SK-N-SH (cell line): ENCODE data around the gene RPS6KA5. TPM values are rescaled to one million over a fixed set of nuclear protein-coding genes. Genes with fewer than 3 reads are reported as not detected.

Experiments used
- CTCF ChIA-PET: fragments of 300-600, 350-600 bp; formaldehyde crosslinking; extraction: SDS; loops from one replicate; lab custom pipeline; 2021; lab: Yijun Ruan, JAX
- POLR2A ChIA-PET: fragments of 350-600 bp; sonication (Branson Sonifier 250); formaldehyde crosslinking; extraction: SDS; loops from one replicate; lab custom pipeline; 2020; ENCODE audit warnings: antibody characterized with exemption, inconsistent platforms; lab: Yijun Ruan, JAX
- DNase-seq: peaks from one replicate; pipeline ENCODE4 v3.0.0; 2012
- H2AFZ ChIP-seq: fragments of 200-600 bp; sonication (generic); 2 replicates; pipeline ENCODE4 v1.8.1; 2016; ENCODE audit warnings: antibody characterized with exemption, mild to moderate bottlenecking, low read depth
- H3F3A ChIP-seq: fragments of 200-600 bp; sonication (generic); replicated peaks from 2 replicates; pipeline ENCODE3; 2016; ENCODE audit warnings: antibody characterized with exemption, mild to moderate bottlenecking; ENCODE audit not compliant: insufficient read depth
- H3K27ac ChIP-seq, 2 experiments: fragments of 200-500 bp in 1 of 2; fragments of 200-600 bp in 1 of 2; sonication (Bioruptor generic) in 1 of 2; sonication (generic), shearing (Covaris generic) in 1 of 2; 2 replicates each; pipeline versions ENCODE4 v1.5.1 to v1.6.1; 2014 to 2016; ENCODE audit warnings: low read depth in 2 of 2, inconsistent platforms in 1 of 2, low read length in 1 of 2, mild to moderate bottlenecking in 1 of 2, mixed read lengths in 1 of 2
- H3K27me3 ChIP-seq: fragments of 200-600 bp; sonication (generic), shearing (Covaris generic); 2 replicates; pipeline ENCODE4 v1.6.1; 2016; ENCODE audit warnings: mixed run types; ENCODE audit not compliant: insufficient read depth
- H3K36me3 ChIP-seq, 2 experiments: fragments of 200-500 bp in 1 of 2; fragments of 200-600 bp in 1 of 2; sonication (Bioruptor generic) in 1 of 2; sonication (generic) in 1 of 2; replicated peaks in 1 of 2; 2 replicates each; pipeline versions ENCODE3 to v1.5.1; 2014 to 2016; ENCODE audit warnings: low read length in 1 of 2, mild to moderate bottlenecking in 1 of 2; ENCODE audit not compliant: insufficient read depth in 2 of 2, control insufficient read depth in 1 of 2
- H3K4me1 ChIP-seq, 2 experiments: fragments of 200-500 bp in 1 of 2; fragments of 200-600 bp in 1 of 2; sonication (Bioruptor generic) in 1 of 2; sonication (generic), shearing (Covaris generic) in 1 of 2; 2 replicates each; pipeline versions ENCODE4 v1.5.1 to v1.6.1; 2014 to 2016; ENCODE audit warnings: low read depth in 1 of 2, low read length in 1 of 2, mixed run types in 1 of 2; ENCODE audit not compliant: insufficient read depth in 2 of 2, control insufficient read depth in 1 of 2
- H3K4me2 ChIP-seq: fragments of 200-600 bp; sonication (generic), shearing (Covaris generic); 2 replicates; pipeline ENCODE4 v1.6.1; 2017; ENCODE audit warnings: mixed run types
- H3K4me3 ChIP-seq, 2 experiments: fragments of 200-500 bp in 1 of 2; fragments of 200-600 bp in 1 of 2; sonication (Bioruptor generic) in 1 of 2; sonication (generic), shearing (Covaris generic) in 1 of 2; 2 replicates each; pipeline versions ENCODE4 v1.5.1 to v1.8.1; 2014 to 2016; ENCODE audit warnings: low read depth in 2 of 2, inconsistent platforms in 1 of 2, low read length in 1 of 2, mild to moderate bottlenecking in 1 of 2, mixed read lengths in 1 of 2, moderate library complexity in 1 of 2
- H3K79me2 ChIP-seq: fragments of 200-600 bp; sonication (generic); 2 replicates; pipeline ENCODE4 v1.8.1; 2017; ENCODE audit warnings: mild to moderate bottlenecking; ENCODE audit not compliant: insufficient read depth
- H3K9ac ChIP-seq: fragments of 200-600 bp; sonication (generic); 2 replicates; pipeline ENCODE4 v1.6.1; 2017; ENCODE audit warnings: mixed run types
- H3K9me2 ChIP-seq: fragments of 200-600 bp; sonication (generic); 2 replicates; pipeline ENCODE4 v1.6.1; 2017; ENCODE audit warnings: mixed run types
- H3K9me3 ChIP-seq: fragments of 200-600 bp; sonication (generic); 2 replicates; pipeline ENCODE4 v1.6.1; 2017; ENCODE audit warnings: mixed run types, mild to moderate bottlenecking, moderate library complexity
- H4K20me1 ChIP-seq: fragments of 200-600 bp; sonication (generic); 2 replicates; pipeline ENCODE4 v1.6.1; 2017; ENCODE audit warnings: mild to moderate bottlenecking, mixed run types; ENCODE audit not compliant: insufficient read depth
- ELF1 ChIP-seq: IDR thresholded peaks from 2 replicates; pipeline ENCODE4 v1.4.0; 2012
- EP300 ChIP-seq, 2 experiments: IDR thresholded peaks; 2 replicates each; pipeline versions ENCODE4 v1.4.0 to v1.6.1; 2012; ENCODE audit warnings: borderline replicate concordance in 1 of 2, low read depth in 1 of 2, low read length in 1 of 2
- FOXJ3 ChIP-seq: sonication (generic); formaldehyde crosslinking; IDR thresholded peaks from 2 replicates; pipeline ENCODE4 v1.5.1; 2020; ENCODE audit warnings: mild to moderate bottlenecking, missing genetic modification reagents
- GATA2 ChIP-seq: sonication (generic); formaldehyde crosslinking; IDR thresholded peaks from 2 replicates; pipeline ENCODE4 v1.5.0; 2020; ENCODE audit warnings: mild to moderate bottlenecking, missing genetic modification reagents
- IRF3 ChIP-seq: fragments of 150-350 bp; IDR thresholded peaks from 2 replicates; pipeline ENCODE4 v1.6.1; 2016; ENCODE audit warnings: mild to moderate bottlenecking, low read depth, low read length
- JUND ChIP-seq: IDR thresholded peaks from 2 replicates; pipeline ENCODE4 v1.4.0; 2012
- MEF2A ChIP-seq: IDR thresholded peaks from 2 replicates; pipeline ENCODE4 v1.4.0; 2012; ENCODE audit warnings: low read depth, borderline replicate concordance
- MXI1 ChIP-seq: IDR thresholded peaks from 2 replicates; pipeline ENCODE4 v1.6.1; 2012; ENCODE audit warnings: mild to moderate bottlenecking, low read depth, low read length, improper control_type of control experiment
- NFIC ChIP-seq: IDR thresholded peaks from 2 replicates; pipeline ENCODE4 v1.4.0; 2012; ENCODE audit warnings: borderline replicate concordance
- PBX3 ChIP-seq: IDR thresholded peaks from 2 replicates; pipeline ENCODE4; 2012
- RCOR1 ChIP-seq: fragments of 150-350 bp; IDR thresholded peaks from 2 replicates; pipeline ENCODE4 v1.6.1; 2017; ENCODE audit warnings: antibody characterized with exemption, low read length
- RFX5 ChIP-seq: IDR thresholded peaks from 2 replicates; pipeline ENCODE4 v1.6.1; 2012; ENCODE audit warnings: mild to moderate bottlenecking, improper control_type of control experiment, low read length
- SIN3A ChIP-seq: IDR thresholded peaks from 2 replicates; pipeline ENCODE4 v1.6.1; 2012; ENCODE audit warnings: low read depth, mild to moderate bottlenecking, low read length, moderate library complexity, borderline replicate concordance
- USF2 ChIP-seq: fragments of 150-350 bp; IDR thresholded peaks from 2 replicates; pipeline ENCODE4 v1.6.1; 2017; ENCODE audit warnings: antibody characterized with exemption, low read length, low read depth, borderline replicate concordance
- ZBTB33 ChIP-seq: IDR thresholded peaks from 2 replicates; pipeline ENCODE4 v1.4.0; 2012; ENCODE audit warnings: low read depth, borderline replicate concordance
- WGBS: methylation state at CpG from one replicate; pipeline ENCODE4 v1.1.6; 2017; ENCODE audit warnings: low lambda C conversion rate; 5-methylcytosine and 5-hydroxymethylcytosine counted together
- polyA plus RNA-seq, 3 experiments: library from polyadenylated mRNA; depleted of rRNA; stranded (reverse); fragments of >200 nt; gene quantifications; 2 replicates each; pipeline ENCODE4 v1.2.3, GENCODE V29; 2012

RPS6KA5 gene
- polyA plus RNA-seq, 1 of the 3 experiments (the other 2 are of a cell fraction): 0.67 TPM

GRCh38 chr14:90941706-90942105, 118.7 kb downstream of the RPS6KA5 start:
- H3K79me2 ChIP-seq: no peaks in the 10 kb centered on the region
- H4K20me1 ChIP-seq: no peaks in the 10 kb centered on the region
- ChIA-PET CTCF (no interaction called here), POLR2A (no interaction called here)
- 56% methylated on average over 2 of the region's 2 CpGs for WGBS
- DNase-seq: no peak
- no peaks in the 10 kb centered on the region for H3K27me3 ChIP-seq
- no peak overlapping the region for H3K4me3 ChIP-seq
- no peak for TF ChIP-seq PBX3
- no peak for TF ChIP-seq RCOR1
- no peak for TF ChIP-seq MEF2A
- TF ChIP-seq SIN3A: no peak
- no peak for TF ChIP-seq NFIC
- no peak for TF ChIP-seq USF2
- TF ChIP-seq EP300 (IDR thresholded peaks at IDR 0.05; ENCODE audit: borderline replicate concordance in 1 of 2, low read depth in 1 of 2, low read length in 1 of 2): no peak
- TF ChIP-seq JUND: no peak
- no peak for TF ChIP-seq FOXJ3
- TF ChIP-seq GATA2 (CRISPR knock-in tag): no peak
- TF ChIP-seq ELF1: no peak
- no peak for TF ChIP-seq IRF3
- TF ChIP-seq ZBTB33: no peak
- no peak for TF ChIP-seq RFX5
- no peak for TF ChIP-seq MXI1
- no peaks in the 10 kb centered on the region for H3K9me2 ChIP-seq
- H3K4me2 ChIP-seq: no peak overlapping the region
- no peaks in the 10 kb centered on the region for H3K9me3 ChIP-seq
- no peak overlapping the region for H2AFZ ChIP-seq
- no peaks in the 10 kb centered on the region for H3K36me3 ChIP-seq
- no peak overlapping the region for H3K27ac ChIP-seq
- no peaks in the 10 kb centered on the region for H3K4me1 ChIP-seq
- H3F3A ChIP-seq: no peaks in the 10 kb centered on the region
- no peak overlapping the region for H3K9ac ChIP-seq
